H9 (cell line): Measurements from ENCODE around the gene RNF13. TPM values are rescaled to one million over a fixed set of nuclear protein-coding genes. Genes with fewer than 3 reads are reported as not detected.

Experiments used
- DNase-seq: peaks from one replicate; pipeline ENCODE4 v3.0.0-alpha.2; 2017
- H2AFZ ChIP-seq: one replicate; pipeline ENCODE4 v1.6.1; 2013; ENCODE audit warnings: mild to moderate bottlenecking, low read length, control low read depth, moderate library complexity
- H2AK5ac ChIP-seq: 2 replicates; pipeline ENCODE4 v1.6.1; 2013; ENCODE audit warnings: low read length, control low read depth, mixed read lengths; ENCODE audit not compliant: insufficient read length
- H2BK120ac ChIP-seq: one replicate; pipeline ENCODE4 v1.6.1; 2013; ENCODE audit warnings: low read depth, mild to moderate bottlenecking, low read length, control low read depth, inconsistent platforms; ENCODE audit not compliant: poor library complexity, severe bottlenecking
- H2BK12ac ChIP-seq: 2 replicates; pipeline ENCODE4 v1.6.1; 2013; ENCODE audit warnings: low read length, control low read depth, mixed read lengths, low read depth; ENCODE audit not compliant: insufficient read length
- H2BK15ac ChIP-seq: 2 replicates; pipeline ENCODE4 v1.6.1; 2013; ENCODE audit warnings: low read depth, low read length, control low read depth
- H2BK20ac ChIP-seq: one replicate; pipeline ENCODE4 v1.6.1; 2013; ENCODE audit warnings: low read depth, mild to moderate bottlenecking, low read length, control low read depth, inconsistent platforms; ENCODE audit not compliant: poor library complexity, severe bottlenecking
- H2BK5ac ChIP-seq: 2 replicates; pipeline ENCODE4 v1.6.1; 2013; ENCODE audit warnings: low read length, control low read depth, mixed read lengths; ENCODE audit not compliant: insufficient read length
- H3K14ac ChIP-seq: 2 replicates; pipeline ENCODE4 v1.6.1; 2013; ENCODE audit warnings: low read length, control low read depth; ENCODE audit not compliant: insufficient read depth
- H3K18ac ChIP-seq: 2 replicates; pipeline ENCODE4 v1.6.1; 2013; ENCODE audit warnings: low read depth, mild to moderate bottlenecking, mixed read lengths, low read length, control low read depth; ENCODE audit not compliant: insufficient read length
- H3K23ac ChIP-seq: 2 replicates; pipeline ENCODE4 v1.6.1; 2013; ENCODE audit warnings: low read length, control low read depth, mixed read lengths, low read depth; ENCODE audit not compliant: insufficient read length
- H3K23me2 ChIP-seq: 2 replicates; pipeline ENCODE4 v1.6.1; 2013; ENCODE audit warnings: low read depth, mild to moderate bottlenecking, mixed read lengths, low read length, control low read depth; ENCODE audit not compliant: insufficient read length, poor library complexity, severe bottlenecking
- H3K27ac ChIP-seq: 2 replicates; pipeline ENCODE4 v1.5.1; 2013; ENCODE audit warnings: low read length, control low read depth, mixed read lengths, low read depth; ENCODE audit not compliant: insufficient read length
- H3K27me3 ChIP-seq: 2 replicates; pipeline ENCODE4 v1.6.1; 2013; ENCODE audit warnings: low read length, control low read depth, inconsistent platforms; ENCODE audit not compliant: insufficient read depth
- H3K4ac ChIP-seq: 2 replicates; pipeline ENCODE4 v1.6.1; 2013; ENCODE audit warnings: low read depth, mild to moderate bottlenecking, control low read depth, inconsistent platforms, low read length, moderate library complexity
- H3K4me1 ChIP-seq: 2 replicates; pipeline ENCODE4 v1.6.1; 2013; ENCODE audit warnings: low read length, control low read depth, inconsistent platforms; ENCODE audit not compliant: insufficient read depth
- H3K4me2 ChIP-seq: 2 replicates; pipeline ENCODE4 v1.6.1; 2013; ENCODE audit warnings: low read length, control low read depth, mixed read lengths; ENCODE audit not compliant: insufficient read length, insufficient read depth
- H3K56ac ChIP-seq: 2 replicates; pipeline ENCODE4 v1.6.1; 2013; ENCODE audit warnings: low read depth, mild to moderate bottlenecking, mixed read lengths, low read length, control low read depth; ENCODE audit not compliant: insufficient read length
- H3K79me1 ChIP-seq: 2 replicates; pipeline ENCODE4 v1.6.1; 2013; ENCODE audit warnings: low read depth, mild to moderate bottlenecking, moderate library complexity, low read length, control low read depth, inconsistent platforms; ENCODE audit not compliant: insufficient read depth, poor library complexity, severe bottlenecking
- H3K79me2 ChIP-seq: 2 replicates; pipeline ENCODE4 v1.6.1; 2013; ENCODE audit warnings: low read length, control low read depth, inconsistent platforms; ENCODE audit not compliant: insufficient read depth
- H3K9ac ChIP-seq: 2 replicates; pipeline ENCODE4 v1.6.1; 2013; ENCODE audit warnings: low read length, control low read depth, mixed read lengths; ENCODE audit not compliant: insufficient read length; ENCODE audit errors: extremely low read depth
- H3K9me3 ChIP-seq: one replicate; pipeline ENCODE4 v1.6.1; 2013; ENCODE audit warnings: low read depth, low read length, inconsistent platforms; ENCODE audit not compliant: control insufficient read depth
- H3T11ph ChIP-seq: one replicate; pipeline ENCODE4 v1.6.1; 2013; ENCODE audit warnings: mild to moderate bottlenecking, low read length, control low read depth, inconsistent platforms
- H4K20me1 ChIP-seq: one replicate; pipeline ENCODE4 v1.6.1; 2013; ENCODE audit not compliant: control insufficient read depth, insufficient read length, insufficient read depth
- H4K5ac ChIP-seq: 2 replicates; pipeline ENCODE4 v1.6.1; 2013; ENCODE audit warnings: low read depth, mild to moderate bottlenecking, mixed read lengths, low read length, control low read depth; ENCODE audit not compliant: insufficient read length
- H4K8ac ChIP-seq: replicated peaks from 2 replicates; pipeline ENCODE4 v1.6.1; 2013; ENCODE audit warnings: low read length, control low read depth, mixed read lengths, low read depth; ENCODE audit not compliant: insufficient read length
- H4K91ac ChIP-seq: 2 replicates; pipeline ENCODE4 v1.6.1; 2013; ENCODE audit warnings: low read depth, mild to moderate bottlenecking, moderate library complexity, mixed read lengths, low read length, control low read depth; ENCODE audit not compliant: insufficient read length
- H3K27ac Mint-ChIP-seq, 3 experiments: 2 replicates in 2 of 3; 3 replicates in 1 of 3; pipeline ENCODE4 v1.8.0; 2020 to 2021; ENCODE audit warnings: mixed read lengths in 3 of 3, mild to moderate bottlenecking in 1 of 3, moderate library complexity in 1 of 3
- H3K27me3 Mint-ChIP-seq: 2 replicates; pipeline ENCODE4 v1.8.0; 2021; ENCODE audit warnings: low read depth, mild to moderate bottlenecking, moderate library complexity, mixed read lengths
- H3K36me3 Mint-ChIP-seq, 3 experiments: 2 replicates in 2 of 3; 3 replicates in 1 of 3; pipeline ENCODE4 v1.8.0; 2020 to 2021; ENCODE audit warnings: low read depth in 3 of 3, mixed read lengths in 3 of 3; ENCODE audit not compliant: insufficient read depth in 1 of 3
- H3K4me1 Mint-ChIP-seq, 2 experiments: 2 replicates each; pipeline ENCODE4 v1.8.0; 2020; ENCODE audit warnings: mixed read lengths in 2 of 2
- H3K4me3 Mint-ChIP-seq, 2 experiments: 2 replicates in 1 of 2; 3 replicates in 1 of 2; pipeline ENCODE4 v1.8.0; 2020 to 2021; ENCODE audit warnings: mild to moderate bottlenecking in 2 of 2, mixed read lengths in 2 of 2, moderate library complexity in 1 of 2
- H3K9me3 Mint-ChIP-seq, 2 experiments: 2 replicates in 1 of 2; 3 replicates in 1 of 2; pipeline ENCODE4 v1.8.0; 2020; ENCODE audit warnings: mild to moderate bottlenecking in 2 of 2, mixed read lengths in 2 of 2, moderate library complexity in 1 of 2
- CTCF ChIP-seq: fragments of 200-600 bp; sonication (generic); conservative IDR thresholded peaks from 3 replicates; pipeline ENCODE4 v1.8.0; 2021; ENCODE audit warnings: antibody characterized with exemption, mild to moderate bottlenecking
- WGBS: extraction: QIAGEN DNeasy Blood & Tissue Kit; methylation state at CpG from one replicate; pipeline ENCODE4 v1.1.7; 2013; ENCODE audit warnings: missing lambda C conversion rate, low lambda C conversion rate, mixed read lengths; ENCODE audit not compliant: insufficient read length; ENCODE audit errors: extremely low coverage; 5-methylcytosine and 5-hydroxymethylcytosine counted together
- total RNA-seq: library from RNA; stranded (reverse); gene quantifications from 2 replicates; pipeline ENCODE4 v1.2.1, GENCODE V29; 2021

Gene RNF13
- total RNA-seq, 1 experiment from 2014 or later: 23.4 TPM

- peak overlapping the region in 2 of 3 experiments; percentile 1 to 28; a peak in 1 of 7 replicates for H3K27ac Mint-ChIP-seq
- no peak for TF ChIP-seq CTCF
Observed at GRCh38 chr3:149772861-149773260, 40.2 kb upstream of the RNF13 start.

More at GRCh38 chr3:149772861-149773260, 40.2 kb upstream of the RNF13 start:
- H3K27me3 Mint-ChIP-seq: no peaks in the 10 kb centered on the region
- no peak overlapping the region for H3K4me2 ChIP-seq
- no peak overlapping the region for H2BK5ac ChIP-seq
- no peaks in the 10 kb centered on the region for H3K9me3 Mint-ChIP-seq
- H4K8ac ChIP-seq: no peak overlapping the region
- H3K4me1 ChIP-seq: no peaks in the 10 kb centered on the region; the same call in 1 of the 2 replicates
- peaks cover 5 to 16% of the 10 kb centered on the region in 2 experiments for H3K4me1 Mint-ChIP-seq
- no peaks in the 10 kb centered on the region for H3K27me3 ChIP-seq
- H3K27ac ChIP-seq: no peak overlapping the region
- H2AFZ ChIP-seq: no peak overlapping the region
- no peaks in the 10 kb centered on the region for H3K9me3 ChIP-seq
- H3K9ac ChIP-seq: no peak overlapping the region
- H3K23me2 ChIP-seq: no peaks in the 10 kb centered on the region
- H2BK20ac ChIP-seq: no peak overlapping the region
- H3K4ac ChIP-seq: no peak overlapping the region
- no peak overlapping the region for H3K56ac ChIP-seq
- no peak overlapping the region for H3T11ph ChIP-seq
- no CpG with 5 or more reads among the region's 2 CpGs for WGBS
- H3K14ac ChIP-seq: no peak overlapping the region
- H4K91ac ChIP-seq: no peak overlapping the region
- no peak overlapping the region for H3K4me3 Mint-ChIP-seq
- no peak for DNase-seq
- H3K23ac ChIP-seq: no peak overlapping the region
- no peak overlapping the region for H2BK120ac ChIP-seq
- H2BK12ac ChIP-seq: no peak overlapping the region
- no peaks in the 10 kb centered on the region for H3K36me3 Mint-ChIP-seq
- H2BK15ac ChIP-seq: no peak overlapping the region
- no peaks in the 10 kb centered on the region for H3K79me2 ChIP-seq
- no peaks in the 10 kb centered on the region for H3K79me1 ChIP-seq
- no peaks in the 10 kb centered on the region for H4K20me1 ChIP-seq
- H3K18ac ChIP-seq: peak overlapping the region; percentile 5
- no peak overlapping the region for H2AK5ac ChIP-seq
- H4K5ac ChIP-seq: no peak overlapping the region
